DND-41 (cell line): ENCODE results near the gene CEP120.

Experiments
- ATAC-seq: fragments of 200-7000 bp; cut with Tn5 transposase; 3 replicates; pipeline ENCODE4 v1.9.1; 2021; ENCODE audit warnings: low read depth; ENCODE audit not compliant: insufficient read depth
- DNase-seq: peaks from one replicate; pipeline ENCODE4 v3.0.0-alpha.2; 2020
- H2AFZ ChIP-seq: 2 replicates; pipeline ENCODE4 v1.6.0; 2012; ENCODE audit warnings: low read depth, low read length
- H3K27ac ChIP-seq: 2 replicates; pipeline ENCODE4 v1.5.1; 2012; ENCODE audit warnings: low read length, inconsistent platforms
- H3K27me3 ChIP-seq: fragments of 200-600 bp; sonication (generic); 2 replicates; pipeline ENCODE4 v1.6.0; 2012; ENCODE audit warnings: low read length, mild to moderate bottlenecking, inconsistent platforms; ENCODE audit not compliant: insufficient read depth, poor library complexity
- H3K36me3 ChIP-seq: 2 replicates; pipeline ENCODE4 v1.5.1; 2012; ENCODE audit warnings: low read length, inconsistent platforms; ENCODE audit not compliant: insufficient read depth
- H3K4me1 ChIP-seq: 2 replicates; pipeline ENCODE4 v1.5.1; 2012; ENCODE audit warnings: mild to moderate bottlenecking, low read length; ENCODE audit not compliant: insufficient read depth
- H3K4me2 ChIP-seq: 2 replicates; pipeline ENCODE4 v1.6.0; 2012; ENCODE audit warnings: mild to moderate bottlenecking, moderate library complexity, low read length, inconsistent platforms; ENCODE audit not compliant: insufficient read depth
- H3K4me3 ChIP-seq, 2 experiments: fragments of 200-600 bp in 1 of 2; shearing (Covaris generic) in 1 of 2; 2 replicates each; pipeline ENCODE4 v1.5.1; 2012 to 2016; ENCODE audit warnings: inconsistent platforms in 2 of 2, low read length in 2 of 2, mild to moderate bottlenecking in 2 of 2, low read depth in 1 of 2, moderate library complexity in 1 of 2
- H3K79me2 ChIP-seq: 2 replicates; pipeline ENCODE4 v1.6.0; 2012; ENCODE audit warnings: low read length, inconsistent platforms; ENCODE audit not compliant: insufficient read depth
- H3K9ac ChIP-seq: 2 replicates; pipeline ENCODE4 v1.6.0; 2012; ENCODE audit warnings: low read depth, mild to moderate bottlenecking, inconsistent platforms, low read length, moderate library complexity
- H3K9me3 ChIP-seq: 2 replicates; pipeline ENCODE4 v1.5.1; 2012; ENCODE audit warnings: low read length, moderate library complexity, mild to moderate bottlenecking, inconsistent platforms; ENCODE audit not compliant: insufficient read depth, severe bottlenecking
- H4K20me1 ChIP-seq: 2 replicates; pipeline ENCODE4 v1.6.0; 2012; ENCODE audit warnings: low read length; ENCODE audit not compliant: insufficient read depth
- CTCF ChIP-seq: IDR thresholded peaks from 2 replicates; pipeline ENCODE4 v1.5.1; 2012; ENCODE audit warnings: borderline replicate concordance, low read length, moderate library complexity, mild to moderate bottlenecking; ENCODE audit not compliant: poor library complexity, severe bottlenecking; ENCODE audit errors: extremely low read depth
- EZH2 ChIP-seq: IDR thresholded peaks from 3 replicates; pipeline ENCODE4 v1.6.1; 2012; ENCODE audit warnings: borderline replicate concordance, low read depth, mild to moderate bottlenecking, moderate library complexity, low read length, inconsistent platforms; ENCODE audit not compliant: severe bottlenecking

The CEP120 gene

GRCh38 chr5:123358304-123358703, 64.9 kb downstream of the CEP120 start:
- H3K9ac ChIP-seq: no peak overlapping the region
- no peaks in the 10 kb centered on the region for H3K27me3 ChIP-seq
- H3K27ac ChIP-seq: no peak overlapping the region
- no peaks in the 10 kb centered on the region for H3K79me2 ChIP-seq
- peaks cover 59% of the 10 kb centered on the region for H3K36me3 ChIP-seq
- H3K9me3 ChIP-seq: peaks cover 6% of the 10 kb centered on the region
- TF ChIP-seq CTCF: no peak
- TF ChIP-seq EZH2: no peak
- no peak overlapping the region for H3K4me3 ChIP-seq
- no peak overlapping the region for H3K4me2 ChIP-seq
- H4K20me1 ChIP-seq: no peaks in the 10 kb centered on the region
- H2AFZ ChIP-seq: no peak overlapping the region
- DNase-seq (no peak), ATAC-seq (no peak)
- no peaks in the 10 kb centered on the region for H3K4me1 ChIP-seq

- Histone ChIP-seq H2AFZ (no peak overlapping the region), H3K4me1 (no peaks in the 10 kb centered on the region), H3K9ac (no peak overlapping the region), H3K79me2 (no peaks in the 10 kb centered on the region), H3K9me3 (peaks cover 6% of the 10 kb centered on the region), H3K27me3 (no peaks in the 10 kb centered on the region), H3K27ac (no peak overlapping the region), H3K36me3 (peaks cover 32% of the 10 kb centered on the region; the same call in 1 of the 2 replicates), H3K4me3 (no peak overlapping the region), H4K20me1 (no peaks in the 10 kb centered on the region), H3K4me2 (no peak overlapping the region)
- DNase-seq: no peak
- TF ChIP-seq EZH2 (no peak), CTCF (no peak)
- ATAC-seq: no peak
These were observed 71.4 kb downstream of the CEP120 start for GRCh38 chr5:123351820-123352219.

- TF ChIP-seq CTCF: no peak
- TF ChIP-seq EZH2: no peak
- H3K4me1 ChIP-seq: no peaks in the 10 kb centered on the region
- ATAC-seq (no peak), DNase-seq (no peak)
- H3K4me2 ChIP-seq: no peak overlapping the region
- no peaks in the 10 kb centered on the region for H4K20me1 ChIP-seq
- H3K9me3 ChIP-seq: peaks cover under 1% of the 10 kb centered on the region
- H3K27me3 ChIP-seq: no peaks in the 10 kb centered on the region
- H3K36me3 ChIP-seq: peaks cover 29% of the 10 kb centered on the region; the same call in 1 of the 2 replicates
- no peaks in the 10 kb centered on the region for H3K79me2 ChIP-seq
- no peak overlapping the region for H2AFZ ChIP-seq
- H3K4me3 ChIP-seq: no peak overlapping the region
- H3K27ac ChIP-seq: no peak overlapping the region
- no peak overlapping the region for H3K9ac ChIP-seq
These were observed 72.0 kb downstream of the CEP120 start for GRCh38 chr5:123351240-123351639.

- H3K36me3 ChIP-seq: peaks cover 28% of the 10 kb centered on the region; the same call in 1 of the 2 replicates
- H2AFZ ChIP-seq: no peak overlapping the region
- no peak for DNase-seq
- H3K27me3 ChIP-seq: no peaks in the 10 kb centered on the region
- H3K4me3 ChIP-seq: no peak overlapping the region
- H3K4me1 ChIP-seq: no peaks in the 10 kb centered on the region
- no peaks in the 10 kb centered on the region for H3K79me2 ChIP-seq
- H3K9ac ChIP-seq: no peak overlapping the region
- no peaks in the 10 kb centered on the region for H4K20me1 ChIP-seq
- no peak overlapping the region for H3K4me2 ChIP-seq
- H3K9me3 ChIP-seq: no peaks in the 10 kb centered on the region
- TF ChIP-seq CTCF (no peak), EZH2 (no peak)
- H3K27ac ChIP-seq: no peak overlapping the region
- ATAC-seq: no peak
These were observed 72.5 kb downstream of the CEP120 start for GRCh38 chr5:123350742-123351141.
